IMR-90 (cell line): ENCODE data around the gene FOXK1.
"Not testable (repeated sequence)": the region's sequence is repeated elsewhere in the genome, so short reads cannot be mapped to it uniquely, and the experiment has no call there.

Experiments
- MAFK ChIP-seq: IDR thresholded peaks from 2 replicates; pipeline ENCODE4 v1.6.1; 2012; ENCODE audit warnings: low read depth, low read length, improper control_type of control experiment
- MAZ ChIP-seq: IDR thresholded peaks from 2 replicates; pipeline ENCODE4 v1.6.1; 2012; ENCODE audit warnings: low read depth, mild to moderate bottlenecking, low read length, improper control_type of control experiment, moderate library complexity, borderline replicate concordance
- MXI1 ChIP-seq: IDR thresholded peaks from 2 replicates; pipeline ENCODE4 v1.6.1; 2012; ENCODE audit warnings: low read depth, mild to moderate bottlenecking, low read length, moderate library complexity, borderline replicate concordance
- POLR2A ChIP-seq: IDR thresholded peaks from 2 replicates; pipeline ENCODE4 v1.6.1; 2012; ENCODE audit warnings: mild to moderate bottlenecking, low read depth, low read length
- RAD21 ChIP-seq: IDR thresholded peaks from 2 replicates; pipeline ENCODE4 v1.6.1; 2012; ENCODE audit warnings: low read length, improper control_type of control experiment
- TF ChIP-seq, protein P1 (sequence below): conservative IDR thresholded peaks from 2 replicates; pipeline ENCODE4 v1.5.1; 2012; ENCODE audit warnings: mild to moderate bottlenecking, low read depth, low read length, improper control_type of control experiment
- TF ChIP-seq, protein P2 (sequence below): fragments of 150-350 bp; IDR thresholded peaks from 2 replicates; pipeline ENCODE4 v1.6.1; 2016; ENCODE audit warnings: low read depth, mild to moderate bottlenecking, low read length, moderate library complexity, borderline replicate concordance
- TF ChIP-seq, protein P3 (sequence below): fragments of 150-350 bp; IDR thresholded peaks from 2 replicates; pipeline ENCODE4 v1.6.1; 2017; ENCODE audit warnings: mild to moderate bottlenecking, antibody characterized with exemption, low read length, low read depth

DNA sequence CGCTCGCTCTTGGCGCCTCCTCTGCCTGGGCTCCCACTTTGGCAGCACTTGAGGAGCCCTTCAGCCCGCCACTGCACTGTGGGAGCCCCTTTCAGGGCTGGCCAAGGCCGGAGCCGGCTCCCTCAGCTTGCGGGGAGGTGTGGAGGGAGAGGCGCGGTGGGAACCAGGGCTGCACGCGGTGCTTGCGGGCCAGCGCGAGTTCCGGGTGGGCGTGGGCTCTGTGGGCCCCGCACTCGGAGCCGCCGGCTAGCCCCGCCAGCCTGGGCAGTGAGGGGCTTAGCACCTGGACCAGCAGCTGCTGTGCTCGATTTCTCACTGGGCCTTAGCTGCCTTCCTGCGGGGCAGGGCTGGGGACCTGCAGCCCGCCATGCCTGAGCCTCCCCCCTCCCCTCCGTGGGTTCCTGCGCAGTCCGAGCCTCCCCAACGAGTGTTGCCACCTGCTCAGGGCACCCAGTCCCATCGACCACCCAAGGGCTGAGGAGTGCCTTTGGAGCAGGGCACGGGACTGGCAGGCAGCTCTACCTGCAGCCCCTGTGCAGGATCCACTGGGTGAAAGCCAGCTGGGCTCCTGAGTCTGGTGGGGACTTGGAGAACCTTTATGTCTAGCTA, 111.4 kb downstream of the FOXK1 start:
- TF ChIP-seq MAFK, MXI1, POLR2A, MAZ, RAD21: not testable (repeated sequence)
- TF ChIP-seq, protein P1, sequence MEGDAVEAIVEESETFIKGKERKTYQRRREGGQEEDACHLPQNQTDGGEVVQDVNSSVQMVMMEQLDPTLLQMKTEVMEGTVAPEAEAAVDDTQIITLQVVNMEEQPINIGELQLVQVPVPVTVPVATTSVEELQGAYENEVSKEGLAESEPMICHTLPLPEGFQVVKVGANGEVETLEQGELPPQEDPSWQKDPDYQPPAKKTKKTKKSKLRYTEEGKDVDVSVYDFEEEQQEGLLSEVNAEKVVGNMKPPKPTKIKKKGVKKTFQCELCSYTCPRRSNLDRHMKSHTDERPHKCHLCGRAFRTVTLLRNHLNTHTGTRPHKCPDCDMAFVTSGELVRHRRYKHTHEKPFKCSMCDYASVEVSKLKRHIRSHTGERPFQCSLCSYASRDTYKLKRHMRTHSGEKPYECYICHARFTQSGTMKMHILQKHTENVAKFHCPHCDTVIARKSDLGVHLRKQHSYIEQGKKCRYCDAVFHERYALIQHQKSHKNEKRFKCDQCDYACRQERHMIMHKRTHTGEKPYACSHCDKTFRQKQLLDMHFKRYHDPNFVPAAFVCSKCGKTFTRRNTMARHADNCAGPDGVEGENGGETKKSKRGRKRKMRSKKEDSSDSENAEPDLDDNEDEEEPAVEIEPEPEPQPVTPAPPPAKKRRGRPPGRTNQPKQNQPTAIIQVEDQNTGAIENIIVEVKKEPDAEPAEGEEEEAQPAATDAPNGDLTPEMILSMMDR = not testable (repeated sequence)
- TF ChIP-seq, protein P2, sequence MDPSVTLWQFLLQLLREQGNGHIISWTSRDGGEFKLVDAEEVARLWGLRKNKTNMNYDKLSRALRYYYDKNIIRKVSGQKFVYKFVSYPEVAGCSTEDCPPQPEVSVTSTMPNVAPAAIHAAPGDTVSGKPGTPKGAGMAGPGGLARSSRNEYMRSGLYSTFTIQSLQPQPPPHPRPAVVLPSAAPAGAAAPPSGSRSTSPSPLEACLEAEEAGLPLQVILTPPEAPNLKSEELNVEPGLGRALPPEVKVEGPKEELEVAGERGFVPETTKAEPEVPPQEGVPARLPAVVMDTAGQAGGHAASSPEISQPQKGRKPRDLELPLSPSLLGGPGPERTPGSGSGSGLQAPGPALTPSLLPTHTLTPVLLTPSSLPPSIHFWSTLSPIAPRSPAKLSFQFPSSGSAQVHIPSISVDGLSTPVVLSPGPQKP = not testable (repeated sequence)
- TF ChIP-seq, protein P3, sequence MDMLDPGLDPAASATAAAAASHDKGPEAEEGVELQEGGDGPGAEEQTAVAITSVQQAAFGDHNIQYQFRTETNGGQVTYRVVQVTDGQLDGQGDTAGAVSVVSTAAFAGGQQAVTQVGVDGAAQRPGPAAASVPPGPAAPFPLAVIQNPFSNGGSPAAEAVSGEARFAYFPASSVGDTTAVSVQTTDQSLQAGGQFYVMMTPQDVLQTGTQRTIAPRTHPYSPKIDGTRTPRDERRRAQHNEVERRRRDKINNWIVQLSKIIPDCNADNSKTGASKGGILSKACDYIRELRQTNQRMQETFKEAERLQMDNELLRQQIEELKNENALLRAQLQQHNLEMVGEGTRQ = not testable (repeated sequence)
